Measurements from ENCODE around the gene DUS1L.

DUS1L gene

GRCh38 chr17:82097919-82098168 lies 32.2 kb upstream of the DUS1L start:
- H3K4me3 ChIP-seq (ENCODE audit: control insufficient read depth, low read depth, low read length), result peak overlapping the region; percentile 74
- no peak for DNase-seq (ENCODE audit: low read depth)
- TF ChIP-seq CTCF (IDR thresholded peaks at IDR 0.05; ENCODE audit: control insufficient read depth, insufficient read depth, low read depth, low read length, missing control alignments), result no peak

- TF ChIP-seq CTCF (IDR thresholded peaks at IDR 0.05; ENCODE audit: control insufficient read depth, insufficient read depth, low read depth, low read length, missing control alignments), result no peak
- peak; percentile 4 for DNase-seq (ENCODE audit: low read depth)
- peak overlapping the region; percentile 74 for H3K4me3 ChIP-seq (ENCODE audit: control insufficient read depth, low read depth, low read length)
Measured at GRCh38 chr17:82097184-82097918, 31.7 kb upstream of the DUS1L start.

GRCh38 chr17:82096709-82097183 lies 31.1 kb upstream of the DUS1L start:
- TF ChIP-seq CTCF (IDR thresholded peaks at IDR 0.05; ENCODE audit: control insufficient read depth, insufficient read depth, low read depth, low read length, missing control alignments), result no peak
- DNase-seq (ENCODE audit: low read depth), result no peak
- H3K4me3 ChIP-seq (ENCODE audit: control insufficient read depth, low read depth, low read length), result peak overlapping the region; percentile 74

GRCh38 chr17:82095777-82096708 lies 30.4 kb upstream of the DUS1L start:
- peak overlapping the region; percentile 74 for H3K4me3 ChIP-seq (ENCODE audit: control insufficient read depth, low read depth, low read length)
- DNase-seq (ENCODE audit: low read depth), result no peak
- TF ChIP-seq CTCF (IDR thresholded peaks at IDR 0.05; ENCODE audit: control insufficient read depth, insufficient read depth, low read depth, low read length, missing control alignments), result no peak

- TF ChIP-seq CTCF (IDR thresholded peaks at IDR 0.05; ENCODE audit: control insufficient read depth, insufficient read depth, low read depth, low read length, missing control alignments), result no peak
- H3K4me3 ChIP-seq (ENCODE audit: control insufficient read depth, low read depth, low read length), result no peak overlapping the region
- no peak for DNase-seq (ENCODE audit: low read depth)
Measured at GRCh38 chr17:82094931-82095776, 29.6 kb upstream of the DUS1L start.
